ENCODE measurements around the gene OR12D1. TPM values are rescaled to one million over a fixed set of nuclear protein-coding genes. Genes with fewer than 3 reads are reported as not detected.

OR12D1 gene
- total and polyA plus RNA-seq, 7 donors = not detected

- DNase-seq = no peak
- intact Hi-C loops (cut with DNase I) = no loop called here
- H3K4me3 ChIP-seq = no peak overlapping the region
- H3K36me3 ChIP-seq = no peaks in the 10 kb centered on the region
- H3K27me3 ChIP-seq = no peaks in the 10 kb centered on the region
- no peak overlapping the region for H3K27ac ChIP-seq
- WGBS, 2 donors = 80 to 94% methylated on average over 1 of the region's 1 CpG
- H3K4me1 ChIP-seq = no peaks in the 10 kb centered on the region
- TF ChIP-seq POLR2A (IDR thresholded peaks at IDR 0.05) (no peak), EP300 (IDR thresholded peaks at IDR 0.05) (no peak), POLR2AphosphoS5 (IDR thresholded peaks at IDR 0.05) (no peak), CTCF (IDR thresholded peaks at IDR 0.05) (no peak)
- H3K9me3 ChIP-seq = no peaks in the 10 kb centered on the region
Measured at GRCh38 chr6:29447670-29448069, 32.9 kb downstream of the OR12D1 start.

GRCh38 chr6:29451471-29452193 is 36.9 kb downstream of the OR12D1 start:
- TF ChIP-seq EP300 (IDR thresholded peaks at IDR 0.05) (no peak), POLR2A (IDR thresholded peaks at IDR 0.05) (no peak), CTCF (IDR thresholded peaks at IDR 0.05) (no peak), POLR2AphosphoS5 (IDR thresholded peaks at IDR 0.05) (no peak)
- no peaks in the 10 kb centered on the region for H3K4me1 ChIP-seq
- no peaks in the 10 kb centered on the region for H3K9me3 ChIP-seq
- H3K27me3 ChIP-seq = no peaks in the 10 kb centered on the region
- intact Hi-C loops (cut with DNase I) = no loop called here
- H3K27ac ChIP-seq = no peak overlapping the region
- WGBS, 2 donors = 79 to 86% methylated on average over 3 of the region's 3 CpGs
- no peaks in the 10 kb centered on the region for H3K36me3 ChIP-seq
- H3K4me3 ChIP-seq = no peak overlapping the region
- no peak for DNase-seq

DNA sequence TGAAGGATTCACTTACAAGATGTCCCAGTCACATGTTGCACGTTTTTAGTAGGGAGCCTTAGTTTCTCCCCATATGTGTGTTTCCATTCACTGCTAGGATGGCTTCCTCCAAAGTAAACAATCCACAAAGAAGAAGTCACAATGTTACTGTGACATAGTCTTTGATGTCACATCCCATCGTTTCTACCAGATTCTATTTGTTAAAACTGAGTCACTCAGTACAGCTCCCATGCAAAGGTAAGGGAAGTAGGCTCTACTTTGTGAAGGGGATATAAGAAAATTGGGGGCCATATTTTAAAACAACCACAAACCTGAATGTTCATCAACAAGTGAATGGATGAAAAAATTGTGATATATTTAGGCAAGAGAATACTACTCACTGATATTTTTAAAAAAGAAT is 42.2 kb downstream of the OR12D1 start, which contains the start of the genes OR11A1 and OR2H1:
TSS of gene OR11A1 (minus strand) at position 101 of the 400 bp plus-strand sequence. CDS start 29,430 bp downstream, outside the sequence.
TSS of gene OR2H1 (plus strand) at position 185 of the 400 bp plus-strand sequence. CDS start 4,615 bp downstream, outside the sequence.
- Histone ChIP-seq H3K36me3 (no peaks in the 10 kb centered on the region), H3K9me3 (no peaks in the 10 kb centered on the region), H3K4me1 (no peaks in the 10 kb centered on the region), H3K4me3 (no peak within 1 kb of the TSS), H3K27ac (no peak within 1 kb of the TSS), H3K27me3 (no peaks in the 10 kb centered on the region)
- intact Hi-C loops (cut with DNase I) = no loop called here
- WGBS, 2 donors = 47 to 64% methylated on average over 2 of the region's 2 CpGs
- TF ChIP-seq POLR2AphosphoS5 (IDR thresholded peaks at IDR 0.05) = no peak
- DNase-seq = no peak

DNA sequence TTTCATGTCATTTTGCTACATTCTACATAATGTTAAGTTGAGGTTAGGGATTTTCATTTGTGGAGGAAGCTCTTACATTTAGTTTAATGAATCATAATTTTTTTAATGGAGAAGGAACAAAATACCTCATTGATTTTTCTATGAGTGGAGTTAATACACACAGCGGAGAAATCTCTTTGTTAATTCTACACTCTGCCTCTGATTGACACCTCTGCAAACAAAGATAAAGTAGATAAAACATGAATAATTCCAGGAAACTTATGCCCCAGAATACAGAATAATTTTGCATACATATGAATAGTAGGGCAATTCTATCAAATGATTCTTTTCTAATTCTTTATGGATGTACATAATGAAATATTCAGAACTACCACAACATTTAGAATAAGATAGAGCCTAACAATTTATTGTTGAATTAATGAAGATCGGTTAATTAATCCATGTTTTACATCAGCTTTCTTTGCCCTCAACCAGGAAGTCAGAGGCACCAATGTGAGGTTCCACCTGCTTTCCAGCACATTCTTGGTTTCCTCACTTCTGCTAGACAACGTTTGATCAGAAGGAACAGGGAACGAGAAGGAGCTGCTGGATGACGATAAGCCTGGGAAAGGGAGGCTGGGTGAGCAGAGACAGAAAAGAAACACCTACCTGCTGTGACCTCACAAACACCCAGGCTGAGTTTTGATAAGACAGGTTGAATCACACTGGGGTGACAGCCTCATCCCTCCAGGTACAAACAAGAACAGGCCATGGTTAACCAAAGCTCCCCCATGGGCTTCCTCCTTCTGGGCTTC is 46.5 kb downstream of the OR12D1 start:
- TF ChIP-seq POLR2A (IDR thresholded peaks at IDR 0.05) = no peak
- H3K4me1 ChIP-seq = no peaks in the 10 kb centered on the region
- H3K9me3 ChIP-seq = no peaks in the 10 kb centered on the region
- intact Hi-C loops (cut with DNase I) = no loop called here
- no peak overlapping the region for H3K4me3 ChIP-seq
- WGBS, 2 donors = 65 to 86% methylated on average over 5 of the region's 5 CpGs
- no peak for DNase-seq
- no peak overlapping the region for H3K27ac ChIP-seq
- no peaks in the 10 kb centered on the region for H3K36me3 ChIP-seq
- H3K27me3 ChIP-seq = no peaks in the 10 kb centered on the region

DNA sequence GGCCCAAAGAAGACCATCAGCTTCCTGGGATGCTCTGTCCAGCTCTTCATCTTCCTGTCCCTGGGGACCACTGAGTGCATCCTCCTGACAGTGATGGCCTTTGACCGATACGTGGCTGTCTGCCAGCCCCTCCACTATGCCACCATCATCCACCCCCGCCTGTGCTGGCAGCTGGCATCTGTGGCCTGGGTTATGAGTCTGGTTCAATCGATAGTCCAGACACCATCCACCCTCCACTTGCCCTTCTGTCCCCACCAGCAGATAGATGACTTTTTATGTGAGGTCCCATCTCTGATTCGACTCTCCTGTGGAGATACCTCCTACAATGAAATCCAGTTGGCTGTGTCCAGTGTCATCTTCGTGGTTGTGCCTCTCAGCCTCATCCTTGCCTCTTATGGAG is 47.3 kb downstream of the OR12D1 start:
- 74 to 81% methylated on average over 6 of the region's 6 CpGs for WGBS, 2 donors

More for the DNA sequence above, 47.3 kb downstream of the OR12D1 start:
- no peak overlapping the region for H3K4me3 ChIP-seq
- no peak for DNase-seq
- intact Hi-C loops (cut with DNase I) = no loop called here
- H3K36me3 ChIP-seq = no peaks in the 10 kb centered on the region
- no peaks in the 10 kb centered on the region for H3K4me1 ChIP-seq
- H3K27ac ChIP-seq = no peak overlapping the region
- H3K27me3 ChIP-seq = no peaks in the 10 kb centered on the region
- no peaks in the 10 kb centered on the region for H3K9me3 ChIP-seq
- no peak for TF ChIP-seq CTCF (IDR thresholded peaks at IDR 0.05)
- no peak for TF ChIP-seq POLR2A (IDR thresholded peaks at IDR 0.05)
- no peak for TF ChIP-seq EP300 (IDR thresholded peaks at IDR 0.05)
- no peak for TF ChIP-seq POLR2AphosphoS5 (IDR thresholded peaks at IDR 0.05)
